Thyroid gland (tissue), 4 donors: ENCODE measurements around the gene A2M. TPM values are rescaled to one million over a fixed set of nuclear protein-coding genes. Genes with fewer than 3 reads are reported as not detected.
A peak's percentile ranks its signal among the peaks of the same experiment; 100 is the strongest.

Experiments used
- DNase-seq, 2 donors: peaks; one replicate each; pipeline ENCODE4 v3.0.0-alpha.2; 2019
- H3K27ac ChIP-seq, 3 donors: fragments of 200-600 bp; sonication (generic); 1 replicate in 2 of 3; 2 replicates in 1 of 3; pipeline ENCODE4 v1.5.1; 2016 to 2019; ENCODE audit warnings: mild to moderate bottlenecking in 1 of 3, moderate library complexity in 1 of 3
- H3K27me3 ChIP-seq: fragments of 200-600 bp; sonication (generic); one replicate; pipeline ENCODE4 v1.5.1; 2019
- H3K36me3 ChIP-seq, 2 donors: fragments of 200-600 bp; sonication (generic); one replicate each; pipeline ENCODE4 v1.5.1; 2016 to 2019
- H3K4me1 ChIP-seq, 2 donors: fragments of 200-600 bp; sonication (generic); one replicate each; pipeline ENCODE4 v1.5.1; 2017 to 2019
- H3K4me3 ChIP-seq, 3 donors: fragments of 200-600 bp; sonication (generic); replicated peaks in 1 of 3; 1 replicate in 2 of 3; 2 replicates in 1 of 3; pipeline ENCODE4 v1.5.1; 2016; ENCODE audit warnings: mild to moderate bottlenecking in 1 of 3
- H3K9me3 ChIP-seq: fragments of 200-600 bp; sonication (generic); one replicate; pipeline ENCODE4 v1.5.1; 2017
- POLR2A ChIP-seq, 2 donors: fragments of 450-650 bp; IDR thresholded peaks; one replicate each; pipeline ENCODE4 v1.6.1; 2017; ENCODE audit warnings: antibody characterized with exemption in 2 of 2, mild to moderate bottlenecking in 2 of 2, moderate library complexity in 1 of 2
- WGBS, 2 donors: methylation state at CpG; one replicate each; pipeline ENCODE4 v1.1.5; 2017; 5-methylcytosine and 5-hydroxymethylcytosine counted together
- intact Hi-C: fragments of 100-400 bp; cut with DNase I; formaldehyde crosslinking; loops from one replicate; pipeline ENCODE4 v1.15.1; 2023
- total RNA-seq, 4 donors: library from RNA; depleted of rRNA; stranded (reverse); fragments of >200 nt; gene quantifications; one replicate each; pipeline ENCODE4 v1.2.3, GENCODE V29; 2016
- TF ChIP-seq, protein P1 (sequence below), 6 experiments: fragments of 200-600 bp in 3 of 6; fragments of 450-650 bp in 3 of 6; sonication (generic) in 3 of 6; IDR thresholded peaks; one replicate each; pipeline ENCODE4 v1.5.1; 2016 to 2019; ENCODE audit warnings: antibody characterized with exemption in 6 of 6, mild to moderate bottlenecking in 2 of 6, inconsistent platforms in 1 of 6, moderate library complexity in 1 of 6

A2M gene
- total RNA-seq, 4 donors from 2014 or later, result 124 to 345 (median 219) TPM

DNA sequence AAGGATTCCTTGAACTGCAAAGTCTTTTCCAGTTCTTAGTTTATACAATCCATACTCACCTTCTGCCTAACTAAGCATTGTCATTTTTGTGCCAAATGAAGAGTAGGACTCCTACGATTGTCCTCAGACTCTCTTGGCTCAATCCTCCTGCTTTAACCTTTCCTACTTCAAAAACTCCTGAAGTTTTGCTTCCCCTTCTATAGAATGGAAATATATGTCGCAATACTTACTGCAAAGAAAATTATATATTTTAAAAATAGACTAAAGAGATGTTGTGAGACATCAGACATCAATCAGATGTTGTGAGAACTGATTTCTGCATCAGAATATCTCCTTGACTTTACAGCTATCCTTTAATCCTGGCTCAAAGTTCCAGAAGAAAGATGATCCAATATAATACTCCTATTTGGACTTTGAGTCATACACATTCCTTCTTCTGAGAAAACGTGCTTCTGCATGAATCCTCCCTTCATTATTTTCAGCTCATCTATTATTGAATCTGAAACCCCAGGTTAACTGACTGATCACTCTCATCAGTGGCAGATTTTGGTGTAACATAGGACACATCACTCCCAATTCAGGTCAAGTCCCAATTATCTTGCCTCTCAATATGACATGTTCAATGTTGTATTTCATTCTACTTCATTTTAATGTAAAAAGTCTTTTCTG, 48.8 kb downstream of the A2M start:
- no peaks in the 10 kb centered on the region for H3K27me3 ChIP-seq
- H3K9me3 ChIP-seq, result no peaks in the 10 kb centered on the region
- peaks cover 7% of the 10 kb centered on the region in 2 donors for H3K4me1 ChIP-seq
- no peak overlapping the region for H3K4me3 ChIP-seq
- H3K27ac ChIP-seq, result no peak overlapping the region
- no peak for TF ChIP-seq POLR2A (IDR thresholded peaks at IDR 0.05)
- TF ChIP-seq, protein P1, sequence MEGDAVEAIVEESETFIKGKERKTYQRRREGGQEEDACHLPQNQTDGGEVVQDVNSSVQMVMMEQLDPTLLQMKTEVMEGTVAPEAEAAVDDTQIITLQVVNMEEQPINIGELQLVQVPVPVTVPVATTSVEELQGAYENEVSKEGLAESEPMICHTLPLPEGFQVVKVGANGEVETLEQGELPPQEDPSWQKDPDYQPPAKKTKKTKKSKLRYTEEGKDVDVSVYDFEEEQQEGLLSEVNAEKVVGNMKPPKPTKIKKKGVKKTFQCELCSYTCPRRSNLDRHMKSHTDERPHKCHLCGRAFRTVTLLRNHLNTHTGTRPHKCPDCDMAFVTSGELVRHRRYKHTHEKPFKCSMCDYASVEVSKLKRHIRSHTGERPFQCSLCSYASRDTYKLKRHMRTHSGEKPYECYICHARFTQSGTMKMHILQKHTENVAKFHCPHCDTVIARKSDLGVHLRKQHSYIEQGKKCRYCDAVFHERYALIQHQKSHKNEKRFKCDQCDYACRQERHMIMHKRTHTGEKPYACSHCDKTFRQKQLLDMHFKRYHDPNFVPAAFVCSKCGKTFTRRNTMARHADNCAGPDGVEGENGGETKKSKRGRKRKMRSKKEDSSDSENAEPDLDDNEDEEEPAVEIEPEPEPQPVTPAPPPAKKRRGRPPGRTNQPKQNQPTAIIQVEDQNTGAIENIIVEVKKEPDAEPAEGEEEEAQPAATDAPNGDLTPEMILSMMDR (IDR thresholded peaks at IDR 0.05), result no peak
- H3K36me3 ChIP-seq, result peaks cover 0 to 17% of the 10 kb centered on the region in 2 donors
- intact Hi-C loops, result no loop called here
- 71 to 74% methylated on average over 3 of the region's 3 CpGs for WGBS, 2 donors
- DNase-seq, result no peak

DNA sequence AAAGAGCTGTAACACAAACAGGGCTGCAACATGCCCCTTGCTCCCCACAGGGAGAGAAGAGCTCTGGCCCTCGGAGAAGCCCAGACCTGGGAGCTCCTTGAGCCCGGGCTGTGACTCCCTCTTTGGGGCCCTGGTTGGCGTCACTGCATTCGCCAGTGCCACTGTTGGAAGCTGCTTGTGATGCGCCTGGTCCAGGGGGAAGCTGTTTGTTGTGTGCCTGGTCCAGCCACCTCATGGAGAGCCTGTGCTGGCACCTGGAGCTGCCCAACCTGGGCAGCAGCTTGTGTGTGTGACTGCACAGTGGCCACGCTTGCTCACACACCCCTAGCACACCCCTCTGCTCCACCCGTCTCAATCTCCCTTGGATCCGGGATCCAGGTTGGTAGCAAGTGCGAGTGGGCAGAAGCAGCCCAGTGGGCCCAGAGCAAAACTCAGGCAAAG, 49.5 kb downstream of the A2M start:
- intact Hi-C loops, result no loop called here
- Histone ChIP-seq H3K4me3 (no peak overlapping the region), H3K27ac (no peak overlapping the region), H3K9me3 (no peaks in the 10 kb centered on the region), H3K27me3 (no peaks in the 10 kb centered on the region), H3K4me1 (peaks cover 7% of the 10 kb centered on the region in 2 donors), H3K36me3 (peaks cover 0 to 17% of the 10 kb centered on the region in 2 donors)
- TF ChIP-seq POLR2A (IDR thresholded peaks at IDR 0.05), result no peak
- TF ChIP-seq, protein P1 (IDR thresholded peaks at IDR 0.05), result no peak
- WGBS, 2 donors, result 92 to 95% methylated on average over 4 to 8 of the region's 9 CpGs
- no peak for DNase-seq

DNA sequence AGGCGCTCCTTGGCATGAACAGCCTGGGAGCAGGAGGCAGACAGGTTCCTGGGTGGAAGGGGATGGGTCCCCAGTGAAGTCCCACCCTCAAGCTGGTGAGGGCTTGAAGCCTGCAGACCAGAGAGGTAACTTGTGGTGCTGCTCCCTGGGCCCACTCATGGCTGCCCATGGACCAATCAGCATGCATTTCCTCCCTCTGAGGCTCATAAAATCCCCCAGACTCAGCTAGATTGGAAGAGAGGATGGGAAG, 50.2 kb downstream of the A2M start:
- Histone ChIP-seq H3K27me3 (no peaks in the 10 kb centered on the region), H3K9me3 (no peaks in the 10 kb centered on the region), H3K4me1 (peaks cover 7% of the 10 kb centered on the region in 2 donors), H3K27ac (peak overlapping the region; percentile 72 to 99 (median 99)), H3K4me3 (peak overlapping the region in 2 of 3 donors; percentile 29 to 95), H3K36me3 (peaks cover 0 to 16% of the 10 kb centered on the region in 2 donors)
- intact Hi-C loops, result no loop called here
- no peak for TF ChIP-seq POLR2A (IDR thresholded peaks at IDR 0.05)
- TF ChIP-seq, protein P1 (IDR thresholded peaks at IDR 0.05), result no peak
- no peak for DNase-seq
- 83% methylated on average over 1 of the region's 1 CpG; no CpG with 5 or more reads in 1 of the 2 donors for WGBS, 2 donors

DNA sequence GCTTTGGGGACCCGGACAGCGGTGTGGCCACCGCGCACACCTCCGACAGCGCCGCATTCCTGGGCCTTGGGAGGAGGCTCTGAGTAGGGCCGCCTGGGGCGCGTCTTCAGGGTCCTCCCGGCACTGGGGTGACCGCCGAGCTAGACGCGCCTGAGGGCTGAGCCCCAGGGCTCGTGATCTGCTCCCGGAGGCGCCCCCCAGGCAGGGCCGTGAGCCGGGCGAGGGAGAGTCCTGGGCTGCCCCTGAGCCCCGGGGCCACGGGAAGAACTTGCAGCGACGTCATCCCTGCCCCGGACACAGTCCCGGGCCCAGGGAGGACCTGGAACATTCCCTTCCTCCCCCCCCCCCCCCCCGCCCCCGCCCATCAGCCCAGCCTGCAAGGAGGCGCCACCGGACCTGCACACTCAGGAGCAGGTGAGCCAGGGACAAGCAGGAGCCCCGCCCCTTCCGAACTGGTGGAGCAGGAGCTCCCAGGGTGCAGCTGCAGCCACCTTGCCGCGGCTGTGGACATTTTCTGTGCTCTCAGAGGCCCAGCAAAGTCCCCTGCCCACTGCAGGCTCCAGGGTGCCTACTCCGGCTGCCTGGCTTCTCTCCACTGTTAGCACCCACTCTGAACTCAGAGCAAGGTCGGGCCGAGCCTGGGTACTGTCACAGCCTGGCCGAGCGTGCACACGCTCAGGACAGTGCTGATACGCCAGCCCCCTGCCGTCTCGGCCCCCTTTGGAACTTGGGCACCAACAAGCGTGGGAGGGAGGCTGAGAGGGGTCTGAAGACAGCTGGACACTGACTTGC, 50.7 kb downstream of the A2M start:
- peak; percentile 98 for DNase-seq
- intact Hi-C loops, result no loop called here
- H3K9me3 ChIP-seq, result no peaks in the 10 kb centered on the region

More for the DNA sequence above, 50.7 kb downstream of the A2M start:
- peaks cover 0 to 11% of the 10 kb centered on the region in 2 donors for H3K36me3 ChIP-seq
- TF ChIP-seq, protein P1 (IDR thresholded peaks at IDR 0.05), result no peak
- peak; percentile 95 to 96 for TF ChIP-seq POLR2A (IDR thresholded peaks at IDR 0.05)
- H3K4me3 ChIP-seq, result peak overlapping the region; percentile 50 to 95 (median 80)
- H3K4me1 ChIP-seq, result peaks cover 7% of the 10 kb centered on the region in 2 donors
- H3K27ac ChIP-seq, result peak overlapping the region; percentile 98 to 99 (median 99)
- no peaks in the 10 kb centered on the region for H3K27me3 ChIP-seq
- WGBS, 2 donors, result 70 to 91% methylated on average over 4 to 10 of the region's 45 CpGs
